Adrenal gland (tissue), 5 donors: ENCODE measurements around the gene B4GALNT3.

ENCODE experiments used
- POLR2A ChIP-seq, 2 donors: fragments of 450-650 bp; IDR thresholded peaks; one replicate each; pipeline ENCODE4 v1.6.1; 2017; ENCODE audit warnings: antibody characterized with exemption in 2 of 2, mild to moderate bottlenecking in 2 of 2, moderate library complexity in 1 of 2
- TF ChIP-seq, protein P1 (sequence below), 6 experiments: fragments of 450-650 bp in 4 of 6; fragments of 200-600 bp in 2 of 6; sonication (generic) in 1 of 6; IDR thresholded peaks; 1 replicate in 5 of 6; 2 replicates in 1 of 6; pipeline versions ENCODE4 v1.5.1 to v1.8.0; 2016 to 2021; ENCODE audit warnings: antibody characterized with exemption in 6 of 6, mild to moderate bottlenecking in 2 of 6, moderate library complexity in 1 of 6
- donor health status: DM: no; HTN: no; CAD: no.

GRCh38 chr12:497501-498160, 37.9 kb downstream of the B4GALNT3 start:
- TF ChIP-seq, protein P1, sequence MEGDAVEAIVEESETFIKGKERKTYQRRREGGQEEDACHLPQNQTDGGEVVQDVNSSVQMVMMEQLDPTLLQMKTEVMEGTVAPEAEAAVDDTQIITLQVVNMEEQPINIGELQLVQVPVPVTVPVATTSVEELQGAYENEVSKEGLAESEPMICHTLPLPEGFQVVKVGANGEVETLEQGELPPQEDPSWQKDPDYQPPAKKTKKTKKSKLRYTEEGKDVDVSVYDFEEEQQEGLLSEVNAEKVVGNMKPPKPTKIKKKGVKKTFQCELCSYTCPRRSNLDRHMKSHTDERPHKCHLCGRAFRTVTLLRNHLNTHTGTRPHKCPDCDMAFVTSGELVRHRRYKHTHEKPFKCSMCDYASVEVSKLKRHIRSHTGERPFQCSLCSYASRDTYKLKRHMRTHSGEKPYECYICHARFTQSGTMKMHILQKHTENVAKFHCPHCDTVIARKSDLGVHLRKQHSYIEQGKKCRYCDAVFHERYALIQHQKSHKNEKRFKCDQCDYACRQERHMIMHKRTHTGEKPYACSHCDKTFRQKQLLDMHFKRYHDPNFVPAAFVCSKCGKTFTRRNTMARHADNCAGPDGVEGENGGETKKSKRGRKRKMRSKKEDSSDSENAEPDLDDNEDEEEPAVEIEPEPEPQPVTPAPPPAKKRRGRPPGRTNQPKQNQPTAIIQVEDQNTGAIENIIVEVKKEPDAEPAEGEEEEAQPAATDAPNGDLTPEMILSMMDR (IDR thresholded peaks at IDR 0.05) = no peak
- no peak for TF ChIP-seq POLR2A (IDR thresholded peaks at IDR 0.05)
